Cardiac muscle cell (in vitro differentiated cells and primary cell): Measurements from ENCODE around the gene CA5A. TPM values are rescaled to one million over a fixed set of nuclear protein-coding genes. Genes with fewer than 3 reads are reported as not detected.
"Not testable (repeated sequence)": the region's sequence is repeated elsewhere in the genome, so short reads cannot be mapped to it uniquely, and the experiment has no call there.

Experiments
- DNase-seq, 2 donors: peaks; one replicate each; pipeline versions ENCODE4 v3.0.0 to v3.0.0-alpha.2; 2010 to 2017; ENCODE audit warnings: low read depth in 1 of 2, low spot score in 1 of 2
- H3K27ac ChIP-seq: fragments of 200-600 bp; sonication (generic); 2 replicates; pipeline ENCODE4 v1.5.1; 2016
- H3K27me3 ChIP-seq: fragments of 200-600 bp; sonication (generic); 2 replicates; pipeline ENCODE4 v1.6.0; 2016; ENCODE audit warnings: control low read depth
- H3K36me3 ChIP-seq: fragments of 200-600 bp; sonication (generic); 2 replicates; pipeline ENCODE4 v1.5.1; 2016; ENCODE audit warnings: control low read depth
- H3K4me1 ChIP-seq: fragments of 200-600 bp; sonication (generic); 2 replicates; pipeline ENCODE4 v1.8.1; 2017; ENCODE audit warnings: low read depth, mild to moderate bottlenecking, mixed run types
- H3K4me3 ChIP-seq: fragments of 200-600 bp; sonication (generic); 2 replicates; pipeline ENCODE4 v1.5.1; 2016; ENCODE audit warnings: mild to moderate bottlenecking
- H3K9me3 ChIP-seq: fragments of 200-600 bp; sonication (generic); 2 replicates; pipeline ENCODE4 v1.5.1; 2017; ENCODE audit warnings: low read depth, mild to moderate bottlenecking, control low read depth
- polyA plus RNA-seq: library from polyadenylated mRNA; unstranded; fragments of >200 nt; fragmentation: Nextera tagmentation; extraction: Ambion mirVana; gene quantifications from 2 replicates; pipeline ENCODE4 v1.2.1, GENCODE V29; 2016
- total RNA-seq: library from RNA; depleted of rRNA; stranded (reverse); fragments of >200 nt; gene quantifications from 2 replicates; pipeline ENCODE4 v1.2.3, GENCODE V29; 2016
- TF ChIP-seq, protein P1 (sequence below): IDR thresholded peaks from 2 replicates; pipeline ENCODE4 v1.5.1; 2012; ENCODE audit warnings: low read depth, mild to moderate bottlenecking, low read length

Gene CA5A
- total and polyA plus RNA-seq, 2 experiments from 2014 or later: not detected

DNA sequence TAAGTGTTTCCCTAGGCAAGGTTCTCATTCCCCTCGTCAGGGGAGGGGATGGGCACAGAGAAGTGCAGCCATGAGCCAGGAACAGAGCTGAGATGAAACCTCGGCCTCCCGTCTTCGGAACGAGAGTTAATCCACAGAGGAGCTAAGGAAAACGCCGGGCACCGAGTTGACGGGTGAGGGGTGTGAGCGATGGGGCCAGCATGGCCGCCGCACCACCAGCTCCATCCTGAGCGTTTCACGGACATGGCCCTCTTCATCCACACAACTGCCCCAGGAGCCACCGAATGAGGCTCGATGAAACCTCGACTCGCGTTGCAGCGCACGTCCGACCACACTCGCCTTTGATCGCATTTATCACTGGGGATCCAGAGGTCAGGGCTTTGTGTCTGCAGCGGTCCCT lies 21.5 kb downstream of the CA5A start:
- Histone ChIP-seq H3K27ac (no peak overlapping the region), H3K36me3 (no peaks in the 10 kb centered on the region), H3K27me3 (no peaks in the 10 kb centered on the region), H3K4me1 (no peaks in the 10 kb centered on the region), H3K4me3 (no peak overlapping the region), H3K9me3 (no peaks in the 10 kb centered on the region)
- TF ChIP-seq, protein P1, sequence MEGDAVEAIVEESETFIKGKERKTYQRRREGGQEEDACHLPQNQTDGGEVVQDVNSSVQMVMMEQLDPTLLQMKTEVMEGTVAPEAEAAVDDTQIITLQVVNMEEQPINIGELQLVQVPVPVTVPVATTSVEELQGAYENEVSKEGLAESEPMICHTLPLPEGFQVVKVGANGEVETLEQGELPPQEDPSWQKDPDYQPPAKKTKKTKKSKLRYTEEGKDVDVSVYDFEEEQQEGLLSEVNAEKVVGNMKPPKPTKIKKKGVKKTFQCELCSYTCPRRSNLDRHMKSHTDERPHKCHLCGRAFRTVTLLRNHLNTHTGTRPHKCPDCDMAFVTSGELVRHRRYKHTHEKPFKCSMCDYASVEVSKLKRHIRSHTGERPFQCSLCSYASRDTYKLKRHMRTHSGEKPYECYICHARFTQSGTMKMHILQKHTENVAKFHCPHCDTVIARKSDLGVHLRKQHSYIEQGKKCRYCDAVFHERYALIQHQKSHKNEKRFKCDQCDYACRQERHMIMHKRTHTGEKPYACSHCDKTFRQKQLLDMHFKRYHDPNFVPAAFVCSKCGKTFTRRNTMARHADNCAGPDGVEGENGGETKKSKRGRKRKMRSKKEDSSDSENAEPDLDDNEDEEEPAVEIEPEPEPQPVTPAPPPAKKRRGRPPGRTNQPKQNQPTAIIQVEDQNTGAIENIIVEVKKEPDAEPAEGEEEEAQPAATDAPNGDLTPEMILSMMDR: no peak
- no peak for DNase-seq

DNA sequence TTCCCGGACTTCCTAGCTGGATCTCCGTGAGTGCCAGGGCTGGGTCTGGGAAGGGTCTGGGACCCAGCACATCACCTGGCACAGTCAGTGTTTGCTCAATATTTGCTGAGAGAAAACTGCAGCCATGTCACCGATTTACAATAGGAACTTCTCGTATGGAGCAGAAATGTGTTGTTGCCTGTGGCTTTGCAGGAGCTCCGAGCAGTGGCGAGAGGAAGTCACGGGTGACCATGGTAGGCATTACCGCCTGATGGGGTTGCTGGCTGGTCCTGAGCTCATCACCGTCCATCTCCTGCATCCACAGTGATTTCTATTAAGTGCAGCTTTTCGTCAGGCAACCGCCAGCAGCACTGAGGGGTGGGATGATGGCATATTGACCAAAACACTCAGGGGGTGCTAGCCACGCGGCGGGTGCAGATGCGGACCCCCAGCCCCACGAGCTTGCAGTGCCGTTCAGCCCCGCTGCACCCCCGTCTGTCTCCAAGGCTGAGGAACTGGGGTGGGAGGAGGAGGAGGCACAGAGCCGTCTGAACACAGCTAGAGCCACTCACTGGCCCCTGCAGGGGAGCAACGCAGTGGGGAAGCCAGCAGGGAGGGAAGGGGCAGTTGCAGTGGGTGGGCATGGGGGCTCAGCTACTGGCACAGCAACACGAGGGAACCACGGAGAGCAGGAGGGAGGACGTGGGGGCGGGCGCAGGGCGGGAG lies 22.2 kb downstream of the CA5A start:
- H3K36me3 ChIP-seq, H3K4me3 ChIP-seq, H3K27me3 ChIP-seq, H3K27ac ChIP-seq, DNase-seq, H3K4me1 ChIP-seq, H3K9me3 ChIP-seq: not testable (repeated sequence)

DNA sequence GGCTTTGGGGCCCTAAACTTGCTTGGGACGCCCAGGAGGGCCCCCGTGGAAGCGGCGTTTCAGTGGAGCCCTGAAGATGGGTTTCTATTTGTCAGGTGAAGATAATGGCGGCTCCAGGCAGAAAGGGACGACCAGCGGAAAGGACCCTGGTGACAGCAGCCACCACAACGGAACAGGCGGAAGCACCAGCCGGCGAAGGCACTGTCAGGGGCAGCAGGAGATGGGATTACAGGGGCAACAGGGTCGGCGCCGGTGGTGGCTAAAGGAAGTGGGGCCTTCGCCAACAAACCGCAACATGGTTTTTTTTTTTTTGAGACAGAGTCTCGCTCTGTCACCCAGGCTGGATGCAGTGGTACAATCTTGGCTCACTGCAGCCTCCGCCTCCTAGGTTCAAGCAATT lies 23.6 kb downstream of the CA5A start:
- not testable (repeated sequence) for H3K27ac ChIP-seq, H3K36me3 ChIP-seq, H3K4me1 ChIP-seq, H3K9me3 ChIP-seq, DNase-seq, H3K27me3 ChIP-seq, H3K4me3 ChIP-seq

DNA sequence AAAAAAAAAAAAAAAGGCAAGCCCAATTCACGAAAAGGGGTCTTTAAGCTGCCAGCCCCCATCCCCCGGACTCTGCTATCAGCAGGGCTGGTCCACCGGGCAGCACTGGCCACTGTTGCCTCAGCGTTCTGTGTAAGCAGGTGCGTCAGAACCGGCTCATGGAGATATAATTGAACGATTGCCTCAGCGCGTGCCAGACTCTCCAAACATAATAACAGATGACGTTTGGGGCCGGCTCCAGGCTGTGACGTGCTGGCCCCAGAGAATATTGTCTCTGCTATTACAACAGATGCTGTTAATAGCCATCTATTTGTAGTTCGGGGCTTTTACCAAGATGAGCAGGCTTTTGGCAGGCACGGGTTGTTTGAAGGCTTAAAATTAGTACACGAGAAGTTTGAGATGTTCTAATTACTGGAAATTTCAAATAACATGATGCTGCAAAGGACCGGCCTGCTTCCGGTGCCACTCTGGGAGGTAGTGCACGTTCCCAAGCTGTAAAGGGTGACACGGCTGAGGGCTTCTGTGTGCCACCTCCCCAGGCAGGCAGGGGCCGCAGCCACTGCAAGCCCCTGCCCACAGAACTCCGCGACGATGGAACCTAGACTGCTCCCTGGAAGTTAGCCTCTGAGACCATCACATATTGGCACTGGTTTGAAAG lies 25.1 kb downstream of the CA5A start:
- H3K27me3 ChIP-seq, H3K4me1 ChIP-seq, H3K9me3 ChIP-seq, H3K36me3 ChIP-seq, H3K4me3 ChIP-seq, H3K27ac ChIP-seq: not testable (repeated sequence)
- DNase-seq: peak in 1 of 2 donors; percentile 65

DNA sequence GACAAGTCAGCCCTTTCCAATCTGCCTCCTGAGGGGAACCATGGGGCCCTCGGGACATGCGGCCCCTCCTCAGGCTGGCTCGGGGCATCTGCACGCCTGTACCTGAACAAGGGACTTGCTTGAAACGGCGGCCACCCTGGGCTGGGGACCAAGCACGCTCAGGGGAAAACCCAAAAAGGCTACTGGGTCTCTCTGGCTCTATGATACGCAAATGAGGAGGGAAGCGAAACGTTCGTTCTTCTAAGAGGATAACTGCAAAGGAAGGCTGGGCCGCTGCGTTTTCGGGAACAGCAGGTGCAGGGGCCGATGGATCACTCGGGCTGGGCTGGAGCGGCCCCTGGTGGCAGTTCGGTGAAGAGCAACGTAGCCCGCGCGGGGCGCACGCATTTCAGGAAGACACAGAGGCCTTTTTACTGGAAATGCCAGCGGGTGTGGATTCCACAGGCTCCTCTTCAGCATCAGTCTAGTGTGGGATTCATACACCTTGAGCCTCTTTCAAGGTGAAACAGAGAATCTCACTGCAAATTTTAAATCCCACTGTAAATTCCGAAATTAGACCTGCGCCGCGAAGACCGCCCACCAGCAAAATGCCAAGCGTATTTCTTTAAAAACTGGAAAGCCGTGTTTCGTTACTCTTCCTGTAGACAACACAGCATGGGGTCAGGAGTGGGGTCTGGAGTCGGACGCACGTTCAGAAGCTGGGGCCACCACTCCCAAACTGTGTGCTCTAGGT lies 27.0 kb downstream of the CA5A start:
- not testable (repeated sequence) for H3K36me3 ChIP-seq, H3K9me3 ChIP-seq, H3K27me3 ChIP-seq, H3K27ac ChIP-seq, H3K4me3 ChIP-seq, H3K4me1 ChIP-seq
- TF ChIP-seq, protein P1: peak; percentile 86
- peak; percentile 67 to 71 for DNase-seq

DNA sequence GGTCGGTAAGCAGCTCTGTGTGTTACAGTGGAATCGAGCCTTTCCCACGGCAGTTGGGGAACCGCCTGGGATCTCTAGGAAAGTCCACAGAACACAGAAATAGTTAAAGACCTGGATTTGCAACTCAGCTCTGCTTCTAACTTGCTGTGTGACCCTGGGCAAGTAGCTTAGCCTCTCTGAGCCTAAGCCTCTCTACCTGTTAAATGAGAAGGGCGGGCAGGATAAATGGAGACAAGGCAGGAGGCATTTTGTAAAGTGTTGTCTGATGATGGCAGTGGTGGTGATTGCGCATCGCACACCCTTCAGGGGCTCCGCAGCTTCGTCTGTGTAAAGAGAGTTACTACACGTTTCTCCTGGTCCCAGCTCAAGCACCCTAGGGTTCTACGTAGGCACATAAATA lies 28.2 kb downstream of the CA5A start:
- not testable (repeated sequence) for H3K4me3 ChIP-seq, DNase-seq, H3K4me1 ChIP-seq, H3K27me3 ChIP-seq, H3K36me3 ChIP-seq, H3K27ac ChIP-seq, H3K9me3 ChIP-seq

DNA sequence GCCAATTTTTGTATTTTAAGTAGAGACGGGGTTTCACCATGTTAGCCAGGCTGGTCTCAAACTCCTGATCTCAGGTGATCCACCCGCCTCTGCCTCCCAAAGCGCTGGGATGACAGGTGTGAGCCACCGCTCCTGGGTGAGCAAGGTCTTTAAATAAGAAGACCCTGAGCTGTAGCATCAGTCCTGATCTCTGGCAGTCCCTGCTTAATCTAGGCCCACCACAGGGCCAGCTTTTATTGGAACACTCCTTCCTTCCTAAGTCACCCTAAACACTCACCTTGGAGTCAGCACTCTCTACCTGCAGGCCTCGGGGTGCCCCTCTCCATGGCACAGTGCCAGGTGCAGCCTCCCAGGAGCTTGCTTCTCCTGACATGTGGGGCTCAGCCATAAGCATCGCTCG lies 30.8 kb downstream of the CA5A start:
- not testable (repeated sequence) for DNase-seq, H3K27me3 ChIP-seq, H3K9me3 ChIP-seq, H3K36me3 ChIP-seq, H3K27ac ChIP-seq, H3K4me3 ChIP-seq, H3K4me1 ChIP-seq

DNA sequence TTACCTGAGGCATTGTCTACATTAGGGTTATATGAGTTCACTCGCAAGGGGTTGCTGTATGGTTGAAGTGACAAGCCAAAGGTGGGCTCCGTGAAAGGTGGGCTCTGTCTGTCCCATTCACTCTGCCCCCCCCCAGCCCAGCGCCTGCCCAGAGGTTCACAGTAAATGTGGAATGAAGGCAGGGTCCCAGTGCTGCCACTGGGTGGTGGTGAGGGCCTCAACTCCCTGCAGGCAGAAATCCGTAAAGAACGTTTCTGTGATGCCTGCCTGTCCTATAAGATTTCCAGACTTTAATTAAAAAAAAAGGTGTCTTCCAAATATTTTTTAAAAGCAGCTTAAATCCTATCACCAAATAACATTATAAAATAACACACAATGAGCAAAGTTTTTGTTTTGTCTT lies 31.4 kb downstream of the CA5A start:
- H3K27ac ChIP-seq, H3K4me3 ChIP-seq, H3K4me1 ChIP-seq, DNase-seq, H3K9me3 ChIP-seq, H3K27me3 ChIP-seq, H3K36me3 ChIP-seq: not testable (repeated sequence)

DNA sequence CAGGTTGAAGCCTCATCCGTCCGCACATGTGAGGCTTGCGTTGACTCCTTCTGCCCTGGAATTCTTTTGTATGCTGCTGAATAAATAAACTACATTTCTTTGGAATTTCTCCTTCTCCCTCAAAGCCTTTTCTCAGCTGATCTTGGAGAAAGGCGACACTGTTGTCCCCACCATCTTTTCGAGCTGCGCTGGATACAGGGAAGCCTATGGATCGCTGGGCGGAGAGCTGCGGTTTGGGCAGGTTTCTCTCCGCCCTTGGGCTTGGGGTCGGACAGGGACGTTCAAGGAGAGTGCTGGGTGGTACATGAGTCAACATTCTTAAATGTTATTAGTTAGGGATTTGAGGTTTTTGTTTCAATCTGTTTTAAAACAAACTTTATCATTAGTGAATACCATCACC lies 35.8 kb downstream of the CA5A start:
- H3K4me1 ChIP-seq, H3K36me3 ChIP-seq, H3K27me3 ChIP-seq, H3K9me3 ChIP-seq, H3K4me3 ChIP-seq, H3K27ac ChIP-seq, DNase-seq: not testable (repeated sequence)
